GM10266 (cell line): Measurements from ENCODE around the gene DNMBP.

Source experiments
- DNase-seq: peaks from one replicate; pipeline ENCODE4 v3.0.0; 2012; ENCODE audit errors: extremely low spot score
- CTCF ChIP-seq: IDR thresholded peaks from 2 replicates; pipeline ENCODE4 v1.5.1; 2012; ENCODE audit warnings: mild to moderate bottlenecking, low read depth; ENCODE audit not compliant: control insufficient read depth, insufficient read depth; ENCODE audit errors: missing control alignments

The DNMBP gene

GRCh38 chr10:99859585-99859984 is 150.2 kb downstream of the DNMBP start:
- TF ChIP-seq CTCF, result peak; percentile 32
- no peak for DNase-seq

DNA sequence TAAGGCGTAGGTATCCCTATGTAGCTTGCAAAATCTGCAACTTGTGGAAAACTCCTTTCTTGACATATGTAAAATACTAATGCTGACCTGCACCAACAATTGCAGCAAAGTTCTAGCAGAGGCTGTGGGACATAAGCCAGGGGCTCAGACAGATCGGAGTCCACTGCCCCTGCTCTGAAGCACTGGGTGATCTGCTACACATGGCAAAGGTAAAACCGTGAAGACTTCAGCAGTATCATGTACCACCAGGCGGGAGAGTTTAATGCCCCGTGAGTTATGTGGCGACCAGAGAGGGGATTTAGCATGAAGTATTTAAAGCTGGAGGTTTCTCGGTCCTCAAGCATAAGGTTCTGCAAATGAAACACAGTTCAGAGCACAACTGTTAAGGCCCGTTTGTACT is 150.9 kb downstream of the DNMBP start:
- no peak for TF ChIP-seq CTCF
- DNase-seq, result no peak

DNA sequence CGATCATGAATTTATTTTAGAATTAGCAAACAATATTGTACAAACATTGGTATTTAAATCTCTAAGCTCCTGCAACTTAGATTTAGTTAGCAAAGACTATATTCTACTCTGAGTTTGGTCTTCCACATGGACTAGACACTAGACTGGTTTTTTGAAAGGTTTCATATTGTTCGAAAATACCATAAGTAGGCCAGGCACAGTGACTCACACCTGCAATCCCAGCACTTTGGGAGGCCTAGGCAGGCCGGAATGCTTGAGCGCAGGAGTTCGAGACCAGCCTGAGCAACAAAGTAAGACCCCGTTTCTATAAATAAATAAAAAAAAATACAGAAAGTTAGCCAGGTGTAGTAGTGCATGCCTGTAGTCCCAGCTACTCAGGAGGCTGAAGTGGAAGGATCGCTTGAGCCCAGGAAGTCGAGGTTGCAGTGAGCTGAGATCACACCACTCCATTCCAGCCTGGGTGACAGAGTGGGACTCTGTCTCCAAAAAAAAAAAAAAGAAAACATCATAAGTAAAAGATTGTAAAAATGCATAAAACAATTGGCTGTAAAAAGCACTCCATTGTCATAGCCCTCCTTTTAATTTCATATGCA is 154.2 kb downstream of the DNMBP start:
- DNase-seq, result no peak
- no peak for TF ChIP-seq CTCF

DNA sequence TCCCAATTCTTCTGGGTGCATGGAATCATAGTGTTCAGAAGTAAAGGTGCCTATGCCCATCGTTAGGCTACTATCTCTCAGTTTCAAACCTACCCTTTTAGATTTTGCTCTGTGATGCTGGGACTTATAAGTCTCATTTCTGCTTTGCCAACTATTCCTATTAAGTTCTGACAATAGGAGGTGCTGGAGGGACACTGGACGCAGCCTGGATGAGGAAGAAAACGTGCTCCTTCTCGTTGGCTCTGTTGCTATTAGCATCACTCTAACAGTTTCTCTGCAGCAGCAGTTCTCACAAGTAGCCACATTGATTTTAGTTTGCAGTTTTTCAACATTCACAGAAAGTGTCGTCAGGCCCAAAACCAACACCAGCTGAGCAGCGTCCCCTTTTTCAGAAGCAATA is 154.9 kb downstream of the DNMBP start:
- peak; percentile 20 for TF ChIP-seq CTCF
- no peak for DNase-seq

GRCh38 chr10:99853655-99854054 is 156.1 kb downstream of the DNMBP start:
- no peak for DNase-seq
- TF ChIP-seq CTCF, result no peak

- TF ChIP-seq CTCF, result no peak
- DNase-seq, result no peak
Observed at GRCh38 chr10:99852481-99853213, 157.1 kb downstream of the DNMBP start.

DNA sequence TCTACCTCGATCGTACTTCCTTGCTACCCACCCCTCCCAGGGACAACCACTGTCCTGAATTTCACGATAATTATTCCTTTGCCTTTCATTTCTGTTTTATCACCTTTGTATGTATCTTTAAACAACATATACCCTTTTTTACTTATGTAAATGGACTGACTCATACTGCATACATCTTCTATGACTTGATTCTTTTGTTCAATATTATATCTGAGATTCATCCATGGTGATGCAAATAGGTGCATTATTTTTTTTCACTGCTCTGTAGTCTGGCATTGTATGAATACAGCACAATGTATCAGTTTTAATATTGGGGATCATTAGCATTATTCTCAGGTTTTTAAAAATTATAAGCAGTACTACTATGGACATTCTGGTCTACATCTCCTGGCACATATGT is 157.9 kb downstream of the DNMBP start:
- TF ChIP-seq CTCF, result no peak
- DNase-seq, result no peak
